K562 (cell line): ENCODE measurements around the gene ANKS1B. TPM values are rescaled to one million over a fixed set of nuclear protein-coding genes. Genes with fewer than 3 reads are reported as not detected.

Experiments
- ATAC-seq: fragments of 200-7000 bp; cut with Tn5 transposase; 3 replicates; pipeline ENCODE4 v1.9.1; 2020; ENCODE audit warnings: moderate library complexity
- BruUV-seq: library from RNA; stranded (reverse); fragments of 400-500 nt; replicated peaks from 2 replicates; lab custom pipeline; 2021; lab: Mats Ljungman, UMichigan
- CTCF ChIA-PET: fragments of 300-600 bp; formaldehyde crosslinking; extraction: SDS; loops from one replicate; lab custom pipeline; 2021; ENCODE audit warnings: low intra/inter-chr PET ratio; lab: Yijun Ruan, JAX
- POLR2A ChIA-PET: fragments of 300-600, 350-650 bp; sonication (Branson Sonifier 250); formaldehyde crosslinking; extraction: SDS; loops from one replicate; lab custom pipeline; 2021; ENCODE audit warnings: antibody characterized with exemption, inconsistent platforms; lab: Yijun Ruan, JAX
- DNase-seq, 4 experiments: peaks; one replicate each; pipeline versions ENCODE4 v3.0.0 to v3.0.0-alpha.2; 2011 to 2018; ENCODE audit warnings: low spot score in 3 of 4, mixed read lengths in 3 of 4; ENCODE audit errors: extremely low read depth in 1 of 4
- FAIRE-seq: peaks from 2 replicates; lab custom pipeline; 2011; peaks lifted over from hg19 to GRCh38; lab: Jason Lieb, UNC
- H2AFZ ChIP-seq: 2 replicates; pipeline ENCODE4 v1.6.0; 2011; ENCODE audit warnings: low read depth, low read length, control low read depth, inconsistent platforms
- H3K27ac ChIP-seq: fragments of 200-600 bp; 3 replicates; pipeline ENCODE4 v1.8.0; 2011; ENCODE audit warnings: low read depth, mild to moderate bottlenecking, control low read depth, inconsistent platforms, low read length, moderate library complexity, mixed read lengths; ENCODE audit errors: extremely low read depth
- H3K27me3 ChIP-seq, 2 experiments: fragments of 300-600 bp in 1 of 2; 2 replicates in 1 of 2; 3 replicates in 1 of 2; pipeline versions ENCODE4 v1.6.0 to v1.8.0; 2011; ENCODE audit warnings: inconsistent platforms in 2 of 2, low read length in 2 of 2, mild to moderate bottlenecking in 1 of 2, mixed read lengths in 1 of 2, moderate library complexity in 1 of 2; ENCODE audit not compliant: control insufficient read depth in 2 of 2, insufficient read depth in 2 of 2
- H3K36me3 ChIP-seq: fragments of 300-600 bp; 3 replicates; pipeline ENCODE4 v1.8.0; 2011; ENCODE audit warnings: mild to moderate bottlenecking, low read length, inconsistent platforms; ENCODE audit not compliant: control insufficient read depth, insufficient read depth
- H3K4me1 ChIP-seq, 2 experiments: fragments of 200-600 bp in 1 of 2; replicated peaks in 1 of 2; 2 replicates in 1 of 2; 3 replicates in 1 of 2; pipeline versions ENCODE4 v1.5.1 to v1.8.0; 2011; ENCODE audit warnings: inconsistent platforms in 2 of 2, low read length in 2 of 2, mild to moderate bottlenecking in 1 of 2, mixed read lengths in 1 of 2, moderate library complexity in 1 of 2; ENCODE audit not compliant: control insufficient read depth in 2 of 2, insufficient read depth in 2 of 2
- H3K4me2 ChIP-seq: 2 replicates; pipeline ENCODE4 v1.6.1; 2011; ENCODE audit warnings: low read length, control low read depth, inconsistent platforms, mixed read lengths; ENCODE audit not compliant: insufficient read depth
- H3K4me3 ChIP-seq: fragments of 200-600 bp; sonication (generic), shearing (Covaris generic); 2 replicates; pipeline ENCODE4 v1.5.1; 2016; ENCODE audit warnings: control low read depth, inconsistent platforms
- H3K79me2 ChIP-seq: fragments of 200-600 bp; 3 replicates; pipeline ENCODE4 v1.8.0; 2011; ENCODE audit warnings: low read length, inconsistent platforms; ENCODE audit not compliant: control insufficient read depth, insufficient read depth
- H3K9ac ChIP-seq, 2 experiments: 2 replicates each; pipeline versions ENCODE4 v1.6.0 to v1.6.1; 2011; ENCODE audit warnings: low read depth in 2 of 2, low read length in 2 of 2, control low read depth in 1 of 2, inconsistent platforms in 1 of 2, mild to moderate bottlenecking in 1 of 2, mixed read lengths in 1 of 2; ENCODE audit not compliant: insufficient read depth in 1 of 2
- H3K9me1 ChIP-seq: one replicate; pipeline ENCODE4 v1.6.0; 2011; ENCODE audit warnings: inconsistent platforms, mild to moderate bottlenecking, low read length, moderate library complexity; ENCODE audit not compliant: control insufficient read depth, insufficient read depth
- H3K9me3 ChIP-seq: replicated peaks from 2 replicates; pipeline ENCODE4 v1.5.1; 2011; ENCODE audit warnings: low read depth, low read length, inconsistent platforms; ENCODE audit not compliant: control insufficient read depth, insufficient read depth
- H4K20me1 ChIP-seq: replicated peaks from 2 replicates; pipeline ENCODE4 v1.6.1; 2011; ENCODE audit warnings: low read length, inconsistent platforms, mixed read lengths; ENCODE audit not compliant: control insufficient read depth, insufficient read depth
- HOXB6 ChIP-seq: fragments of 250-450 bp; sonication (Bioruptor Pico); IDR thresholded peaks from 2 replicates; pipeline ENCODE4 v1.5.1; 2022; ENCODE audit warnings: mild to moderate bottlenecking, borderline replicate concordance
- KLF16 ChIP-seq: IDR thresholded peaks from 2 replicates; pipeline ENCODE4 v1.6.1; 2016; ENCODE audit warnings: antibody characterized with exemption
- NFRKB ChIP-seq: fragments of 450-650 bp; IDR thresholded peaks from 2 replicates; pipeline ENCODE4 v1.6.1; 2016; ENCODE audit warnings: low read depth
- RBM39 ChIP-seq: fragments of 200-400 bp; formaldehyde crosslinking; optimal IDR thresholded peaks from 2 replicates; pipeline ENCODE3; 2018; ENCODE audit warnings: low read depth, low read length
- THRA ChIP-seq: fragments of 450-650 bp; IDR thresholded peaks from 2 replicates; pipeline ENCODE4 v1.6.1; 2017; ENCODE audit warnings: mild to moderate bottlenecking, moderate library complexity
- WGBS: fragments of 100-300 bp; shearing (Covaris generic); methylation state at CpG from one replicate; pipeline ENCODE4 v1.1.6; 2016; ENCODE audit warnings: low coverage, mixed read lengths; ENCODE audit not compliant: insufficient coverage; ENCODE audit errors: missing lambda C conversion rate; 5-methylcytosine and 5-hydroxymethylcytosine counted together
- in situ Hi-C: fragments of 300-500 bp; cut with MboI; formaldehyde crosslinking; loops from 4 replicates; pipeline ENCODE4 v1.15.0; 2018; ENCODE audit warnings: inconsistent platforms, mixed read lengths
- intact Hi-C: fragments of 100-400 bp; cut with micrococcal nuclease; formaldehyde crosslinking; loops from 2 replicates; pipeline ENCODE4 v1.14.2; 2022
- polyA plus RNA-seq, 8 experiments: library from polyadenylated mRNA; depleted of rRNA in 4 of 8; stranded (reverse) in 5 of 8; unstranded in 3 of 8; fragments of >200 nt; fragmentation: Nextera tagmentation in 2 of 8; fragmentation: Illumina TruSeq in 1 of 8; extraction: Ambion mirVana in 2 of 8; extraction: Trizol in 1 of 8; gene quantifications; 2 replicates each; pipeline versions ENCODE4 v1.2.1 to v1.2.3, GENCODE V29; 2011 to 2014; ENCODE audit warnings: inconsistent platforms in 1 of 8, missing spikeins in 1 of 8
- total RNA-seq, 7 experiments: library from RNA; depleted of rRNA in 6 of 7; stranded (reverse); fragments of >200 nt in 6 of 7; fragmentation: Illumina TruSeq in 2 of 7; extraction: Trizol in 2 of 7; gene quantifications; 2 replicates each; pipeline versions ENCODE4 v1.2.1 to v1.2.3, GENCODE V29; 2011 to 2021; ENCODE audit warnings: low replicate concordance in 1 of 7

Gene ANKS1B
- total and polyA plus RNA-seq, 9 of the 15 experiments (the other 6 are each of a cell fraction or from before 2014, with no cell fraction given): 0.04 to 0.47 (median 0.28) TPM; not detected in 4

GRCh38 chr12:98758331-98758730, 1226.4 kb downstream of the ANKS1B start:
- FAIRE-seq: no peak
- no peak overlapping the region for H3K27ac ChIP-seq
- 10% methylated on average over 3 of the region's 3 CpGs for WGBS
- H3K9me1 ChIP-seq: no peaks in the 10 kb centered on the region
- no peaks in the 10 kb centered on the region for H4K20me1 ChIP-seq
- no peak for DNase-seq
- no peak for TF ChIP-seq KLF16
- TF ChIP-seq NFRKB: no peak
- no peak for TF ChIP-seq THRA
- no peak for TF ChIP-seq HOXB6 (CRISPR knock-in tag)
- TF ChIP-seq RBM39: no peak
- H3K9me3 ChIP-seq: no peaks in the 10 kb centered on the region
- in situ Hi-C loops (no loop called here), intact Hi-C loops (no loop called here)
- no peaks in the 10 kb centered on the region for H3K36me3 ChIP-seq
- H3K4me2 ChIP-seq: no peak overlapping the region
- no peaks in the 10 kb centered on the region for H3K79me2 ChIP-seq
- ChIA-PET POLR2A (interaction anchor here (0.6 to 1.1 kb wide), 3 partner anchors 11 to 139 kb away, joined by 3 read pairs; no protein-coding TSS in a partner anchor), CTCF (no interaction called here)
- ATAC-seq: no peak
- peaks cover 6 to 16% of the 10 kb centered on the region in 2 experiments; a peak in 3 of 5 replicates for H3K27me3 ChIP-seq
- no peak overlapping the region for H2AFZ ChIP-seq
- no peak overlapping the region for H3K4me3 ChIP-seq
- H3K4me1 ChIP-seq: peaks cover 7 to 16% of the 10 kb centered on the region in 2 experiments; a peak in 3 of 5 replicates
- H3K9ac ChIP-seq: no peak overlapping the region
- BruUV-seq: no TSS peak
